Head of caudate nucleus (tissue), 42 donors: Measurements from ENCODE around the gene MYO5A.

Experiments used
- DNase-seq, 42 donors: peaks; one replicate each; pipeline versions ENCODE4 v3.0.0 to v3.0.0-alpha.2; 2020 to 2021; ENCODE audit warnings: mixed read lengths in 7 of 42
- intact Hi-C: fragments of 100-400 bp; cut with DNase I; formaldehyde crosslinking; loops from one replicate; pipeline ENCODE4 v1.15.0; 2022

Gene MYO5A

DNA sequence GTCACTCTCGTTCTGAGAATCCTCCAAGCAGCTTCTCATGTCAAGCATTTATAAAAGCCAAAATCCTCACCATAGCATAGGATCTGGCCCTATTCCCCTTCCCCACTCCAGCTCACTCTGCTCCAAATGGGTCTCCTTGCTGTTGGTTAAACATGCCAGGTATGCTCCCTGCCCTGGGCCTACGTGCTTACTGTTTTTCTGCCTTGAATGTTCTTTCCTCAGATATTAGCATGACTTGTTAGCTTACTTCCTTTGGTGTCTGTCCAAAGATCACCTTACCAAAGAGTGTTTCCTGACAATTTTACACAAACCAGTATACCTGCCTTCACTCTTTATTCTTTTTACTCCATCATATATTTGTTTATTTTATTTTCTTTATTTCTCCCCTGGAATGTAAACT is 200.0 kb downstream of the MYO5A start:
- DNase-seq, result no peak
- intact Hi-C loops, result no loop called here

DNA sequence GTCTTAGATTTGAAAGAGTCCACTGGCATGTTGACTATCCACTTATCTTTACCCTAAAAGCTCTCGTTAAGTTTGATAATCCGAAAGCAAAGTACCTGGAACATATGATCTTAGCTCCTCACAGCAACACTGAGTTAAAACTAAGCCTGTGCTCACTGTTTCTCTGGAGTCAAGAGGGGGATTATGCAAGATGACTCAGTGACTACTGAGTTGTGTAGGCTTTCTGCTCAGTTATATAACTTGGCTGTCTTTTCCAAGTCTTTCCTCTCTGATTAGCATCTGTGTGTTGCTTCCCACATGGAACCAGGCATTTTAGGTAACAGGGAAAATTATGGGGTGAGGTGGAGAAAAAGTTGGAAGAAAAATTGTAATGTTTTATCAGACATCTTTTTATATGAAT is 201.9 kb downstream of the MYO5A start:
- DNase-seq, result peak in 9 of 42 donors; percentile 33 to 69 (median 45)
- intact Hi-C loops, result no loop called here

GRCh38 chr15:52324109-52324508 is 204.6 kb downstream of the MYO5A start:
- intact Hi-C loops, result no loop called here
- peak in 3 of 42 donors; percentile 27 to 59 (median 42) for DNase-seq

DNA sequence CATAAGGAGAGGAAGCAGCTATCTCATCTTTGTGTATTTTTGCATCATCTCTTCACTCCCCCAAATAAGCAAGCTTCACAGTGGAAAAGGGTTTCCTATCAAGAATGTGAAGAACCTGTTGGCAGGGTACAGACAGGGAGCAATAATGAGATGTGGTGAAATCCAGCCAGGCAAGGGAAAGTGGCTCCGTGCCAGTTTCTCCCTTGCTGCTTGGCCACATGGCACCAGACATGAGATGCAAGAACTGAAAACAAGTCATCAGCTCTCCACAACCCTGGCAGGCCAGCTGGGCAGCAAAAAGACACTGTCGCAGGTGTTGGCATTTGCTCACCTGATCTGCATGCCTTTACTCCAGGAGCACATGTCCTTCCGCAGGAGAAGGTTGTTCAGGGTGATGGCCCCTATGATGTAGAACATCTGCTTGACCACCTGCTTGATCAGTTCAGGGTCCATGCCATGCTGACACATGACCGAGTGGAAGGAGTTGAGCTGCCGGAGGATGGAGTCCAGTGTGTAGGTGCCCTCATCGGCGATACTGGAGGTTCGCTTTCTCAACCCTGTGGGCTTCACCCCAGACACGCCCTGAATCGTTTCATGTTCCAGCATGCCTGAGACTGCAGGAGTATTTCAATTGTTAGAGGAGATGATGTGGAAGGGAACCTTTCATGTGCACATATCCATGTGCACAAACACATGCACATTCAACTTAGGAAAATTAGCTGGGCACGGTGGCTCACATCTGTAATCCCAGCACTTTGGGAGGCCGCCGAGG is 209.8 kb downstream of the MYO5A start:
- DNase-seq, result peak in 7 of 42 donors; percentile 33 to 55 (median 37)

GRCh38 chr15:52317688-52318087 is 211.0 kb downstream of the MYO5A start:
- intact Hi-C loops, result no loop called here
- no peak for DNase-seq

More for the DNA sequence above, 209.8 kb downstream of the MYO5A start:
- intact Hi-C loops, result no loop called here

DNA sequence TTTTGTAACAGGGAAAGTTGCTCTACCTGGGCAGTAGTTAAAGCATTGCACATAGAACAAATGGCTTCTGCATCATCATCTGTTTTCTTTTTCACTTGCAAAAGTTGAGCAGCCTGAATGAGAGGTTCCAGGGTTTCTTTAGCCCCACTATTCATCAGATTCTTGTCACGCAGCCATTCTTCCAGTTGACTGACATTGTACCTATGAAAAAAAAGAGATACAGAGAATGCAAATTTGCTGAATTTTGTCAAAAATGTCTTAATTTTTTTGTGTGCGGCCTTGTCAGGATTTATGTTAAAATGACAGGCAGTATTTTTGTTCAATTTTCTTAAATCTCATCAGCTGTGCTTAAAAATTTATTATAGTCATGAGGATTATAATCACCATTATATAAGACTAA is 211.7 kb downstream of the MYO5A start:
- peak in 5 of 42 donors; percentile 26 to 55 (median 41) for DNase-seq
- intact Hi-C loops, result no loop called here

GRCh38 chr15:52309154-52309548 is 219.5 kb downstream of the MYO5A start:
- DNase-seq, result no peak
- intact Hi-C loops, result no loop called here

- DNase-seq, result no peak
- intact Hi-C loops, result no loop called here
Observed at GRCh38 chr15:52308446-52309153, 220.1 kb downstream of the MYO5A start.

DNA sequence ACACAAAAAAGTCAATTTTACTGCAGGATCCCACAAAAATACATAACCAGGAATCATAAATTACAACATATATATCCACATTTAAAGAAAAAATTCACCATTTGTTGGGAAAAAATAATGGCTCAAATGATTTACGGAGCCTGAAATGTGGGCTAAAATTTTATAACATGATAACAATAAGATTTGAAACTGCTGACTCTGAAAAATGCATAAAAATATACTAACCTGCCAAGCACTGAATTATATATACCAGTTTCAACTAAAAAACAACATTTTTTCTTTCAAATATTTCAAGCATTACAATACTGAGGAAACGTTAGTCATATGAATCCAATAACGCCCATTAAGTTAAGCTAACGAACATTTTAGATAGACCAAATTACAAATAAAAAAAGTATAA is 220.8 kb downstream of the MYO5A start:
- DNase-seq, result no peak
- intact Hi-C loops, result no loop called here

DNA sequence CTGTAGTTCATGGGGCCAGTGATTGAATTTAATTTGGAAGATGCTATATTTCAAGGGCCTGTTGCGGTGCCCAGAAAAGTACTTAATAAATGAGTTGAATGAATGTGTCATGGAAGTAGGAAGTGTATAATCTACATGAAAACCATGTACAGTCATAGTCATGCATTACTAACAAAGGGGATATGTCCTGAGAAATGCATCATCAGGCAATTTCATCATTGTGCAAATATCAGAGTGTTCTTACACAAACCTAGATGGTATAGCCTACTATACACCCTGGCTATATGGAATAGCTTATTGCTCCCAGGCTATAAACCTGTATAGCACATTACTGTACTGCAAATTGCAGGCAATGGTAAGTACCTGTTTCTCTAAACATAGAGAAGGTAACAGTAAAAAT is 222.4 kb downstream of the MYO5A start:
- intact Hi-C loops, result no loop called here
- no peak for DNase-seq

- no peak for DNase-seq
- intact Hi-C loops, result no loop called here
Observed at GRCh38 chr15:52303093-52303772, 225.4 kb downstream of the MYO5A start.

GRCh38 chr15:52301265-52301847 is 227.3 kb downstream of the MYO5A start:
- DNase-seq, result no peak
- intact Hi-C loops, result no loop called here

DNA sequence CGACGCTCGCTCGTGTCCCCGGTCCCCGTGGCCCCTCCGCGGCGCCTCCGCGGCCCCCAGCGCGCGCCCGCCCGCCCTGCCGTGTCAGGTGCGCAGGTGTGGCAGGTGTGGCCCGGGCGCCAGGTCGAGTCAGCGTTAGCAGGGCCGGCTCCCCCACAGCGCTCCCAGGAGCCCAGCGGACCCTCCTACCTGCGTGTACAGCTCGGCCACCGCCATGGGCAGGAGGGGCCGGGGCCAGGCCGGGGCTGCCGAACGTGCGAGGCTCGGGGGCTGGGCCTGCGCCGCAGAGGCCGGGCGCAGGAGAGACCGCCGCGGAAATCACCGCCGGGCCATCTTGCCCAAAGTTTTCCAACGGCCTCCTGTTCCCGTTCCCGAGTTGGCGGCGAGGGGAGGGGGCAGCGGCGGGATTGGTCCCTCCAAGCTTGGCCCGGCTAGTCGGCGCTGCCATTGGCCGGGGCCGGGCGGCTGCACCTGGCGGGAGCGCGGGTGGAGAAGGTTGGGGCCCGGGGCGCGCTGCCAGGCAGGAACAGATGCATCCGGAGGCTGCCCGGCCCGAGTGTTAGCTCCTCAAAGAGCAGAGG is 233.2 kb downstream of the MYO5A start, which contains the start of gene MYO5C:
Gene MYO5C, minus strand, starts transcription at position 384 of the 581 bp plus-strand sequence. Its CDS starts 168 bp downstream, at position 216.
- intact Hi-C loops, result no loop called here
- DNase-seq, result peak in 37 of 42 donors; percentile 18 to 78 (median 52)

- intact Hi-C loops, result no loop called here
- peak in 1 of 42 donors; percentile 42 for DNase-seq
Observed at GRCh38 chr15:52294881-52295420, 233.7 kb downstream of the MYO5A start.

- peak in 1 of 42 donors; percentile 40 for DNase-seq
- intact Hi-C loops, result no loop called here
Observed at GRCh38 chr15:52292780-52293392, 235.8 kb downstream of the MYO5A start.

GRCh38 chr15:52291204-52291603 is 237.5 kb downstream of the MYO5A start:
- intact Hi-C loops, result no loop called here
- no peak for DNase-seq

GRCh38 chr15:52290800-52291199 is 237.9 kb downstream of the MYO5A start:
- intact Hi-C loops, result no loop called here
- DNase-seq, result peak in 1 of 42 donors; percentile 37

- intact Hi-C loops, result no loop called here
Observed at GRCh38 chr15:52290329-52290728, 238.4 kb downstream of the MYO5A start.

More at GRCh38 chr15:52290329-52290728, 238.4 kb downstream of the MYO5A start:
- no peak for DNase-seq
